Measurements from ENCODE around the gene TXNDC12. TPM values are rescaled to one million over a fixed set of nuclear protein-coding genes. Genes with fewer than 3 reads are reported as not detected.

TXNDC12 gene
- total and polyA plus RNA-seq, 9 of the 15 experiments (the other 6 are each of a cell fraction or from before 2014, with no cell fraction given), result 17.0 to 60.8 (median 37.8) TPM

- TF ChIP-seq ZNF407 (IDR thresholded peaks at IDR 0.05; ENCODE audit: low read depth), result no peak
- 0 out of 2 replicates have a peak, but pooled peaks have one; percentile 52 for TF ChIP-seq JUN (IDR thresholded peaks at IDR 0.05; ENCODE audit: borderline replicate concordance, low read depth, low read length)
- peak; percentile 47; the same call in 1 of the 2 replicates for TF ChIP-seq JUN (CRISPR knock-in tag; IDR thresholded peaks at IDR 0.05; ENCODE audit: borderline replicate concordance)
- peak; percentile 86 for TF ChIP-seq GABPB1 (CRISPR knock-in tag; IDR thresholded peaks at IDR 0.05)
- no peak for TF ChIP-seq ZNF134 (CRISPR knock-in tag; conservative IDR thresholded peaks at IDR 0.05)
- TF ChIP-seq ZNF436 (CRISPR knock-in tag; IDR thresholded peaks at IDR 0.05), result 0 out of 2 replicates have a peak, but pooled peaks have one; percentile 24
- no peak for TF ChIP-seq PKNOX1 (IDR thresholded peaks at IDR 0.05)
- TF ChIP-seq USF1 (CRISPR knock-in tag; IDR thresholded peaks at IDR 0.05), result no peak
- TF ChIP-seq FOXP4 (CRISPR knock-in tag; IDR thresholded peaks at IDR 0.05; ENCODE audit: borderline replicate concordance), result peak; percentile 72; the same call in 1 of the 2 replicates
- TF ChIP-seq STAT5B (CRISPR knock-in tag; IDR thresholded peaks at IDR 0.05), result no peak
- no peak for TF ChIP-seq ZNF280B (CRISPR knock-in tag; IDR thresholded peaks at IDR 0.05)
- no peak for TF ChIP-seq GATA2 (CRISPR knock-in tag; IDR thresholded peaks at IDR 0.05)
- peak; percentile 65; the same call in 1 of the 2 replicates for TF ChIP-seq ZSCAN29 (IDR thresholded peaks at IDR 0.05)
Observed at GRCh38 chr1:52055066-52055865, at the start of gene TXNDC12 (continued).
